Retinal pigment epithelial cell (primary cell): ENCODE data around the gene F2R.
"Not testable (repeated sequence)": the region's sequence is repeated elsewhere in the genome, so short reads cannot be mapped to it uniquely, and the experiment has no call there.

Source experiments
- DNase-seq: peaks from one replicate; pipeline ENCODE4 v3.0.0-alpha.2; 2010; ENCODE audit warnings: low read depth
- H3K4me3 ChIP-seq: 2 replicates; pipeline ENCODE4 v1.5.1; 2011; ENCODE audit warnings: mild to moderate bottlenecking, low read length, control low read depth, moderate library complexity
- TF ChIP-seq, protein P1 (sequence below): conservative IDR thresholded peaks from 2 replicates; pipeline ENCODE4 v1.5.1; 2011; ENCODE audit warnings: low read depth, low read length, control low read depth, inconsistent platforms

The F2R gene

DNA sequence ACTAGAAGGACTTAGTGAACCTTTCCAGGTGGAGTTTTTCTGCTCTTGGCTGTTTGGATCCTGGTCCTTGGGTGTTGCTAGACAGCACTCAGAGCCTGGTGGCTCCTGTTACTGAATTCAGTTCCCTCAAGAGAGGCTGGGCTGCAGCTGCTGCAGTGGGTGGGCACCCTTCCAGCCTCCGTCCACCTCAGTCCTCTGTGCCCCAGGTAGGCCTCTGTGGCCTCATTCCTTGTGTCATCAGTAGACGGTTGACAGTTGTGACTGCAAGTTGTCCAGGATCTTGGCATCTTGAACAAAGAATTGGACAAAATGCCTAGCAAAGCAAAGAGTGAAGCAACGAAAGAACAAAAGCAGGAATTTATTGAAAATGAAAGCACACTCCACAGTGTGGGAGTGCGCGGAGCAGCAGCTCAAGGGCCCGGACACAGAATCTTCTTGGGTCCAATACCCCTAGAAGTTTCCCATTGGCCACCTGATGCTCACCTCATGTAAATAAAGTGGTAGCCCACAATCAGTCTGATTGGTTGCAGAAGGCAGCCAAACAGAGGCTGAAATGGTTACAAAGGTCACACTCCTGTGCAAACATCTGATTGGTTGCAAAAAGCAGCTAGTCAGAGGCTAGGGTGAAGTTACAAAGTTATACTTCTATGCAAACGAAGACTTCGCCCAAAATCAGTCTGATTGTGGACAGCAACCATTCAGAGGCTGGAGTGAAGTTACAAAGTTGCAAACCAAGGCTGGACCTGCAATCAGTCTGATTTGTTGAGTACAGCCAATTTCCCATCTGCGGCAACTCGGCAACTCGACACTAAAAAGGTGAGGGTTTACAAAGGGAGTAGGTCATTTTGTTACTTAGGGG, 40.1 kb downstream of the F2R start:
- DNase-seq: no peak
- H3K4me3 ChIP-seq: no peak overlapping the region
- TF ChIP-seq, protein P1, sequence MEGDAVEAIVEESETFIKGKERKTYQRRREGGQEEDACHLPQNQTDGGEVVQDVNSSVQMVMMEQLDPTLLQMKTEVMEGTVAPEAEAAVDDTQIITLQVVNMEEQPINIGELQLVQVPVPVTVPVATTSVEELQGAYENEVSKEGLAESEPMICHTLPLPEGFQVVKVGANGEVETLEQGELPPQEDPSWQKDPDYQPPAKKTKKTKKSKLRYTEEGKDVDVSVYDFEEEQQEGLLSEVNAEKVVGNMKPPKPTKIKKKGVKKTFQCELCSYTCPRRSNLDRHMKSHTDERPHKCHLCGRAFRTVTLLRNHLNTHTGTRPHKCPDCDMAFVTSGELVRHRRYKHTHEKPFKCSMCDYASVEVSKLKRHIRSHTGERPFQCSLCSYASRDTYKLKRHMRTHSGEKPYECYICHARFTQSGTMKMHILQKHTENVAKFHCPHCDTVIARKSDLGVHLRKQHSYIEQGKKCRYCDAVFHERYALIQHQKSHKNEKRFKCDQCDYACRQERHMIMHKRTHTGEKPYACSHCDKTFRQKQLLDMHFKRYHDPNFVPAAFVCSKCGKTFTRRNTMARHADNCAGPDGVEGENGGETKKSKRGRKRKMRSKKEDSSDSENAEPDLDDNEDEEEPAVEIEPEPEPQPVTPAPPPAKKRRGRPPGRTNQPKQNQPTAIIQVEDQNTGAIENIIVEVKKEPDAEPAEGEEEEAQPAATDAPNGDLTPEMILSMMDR: no peak

DNA sequence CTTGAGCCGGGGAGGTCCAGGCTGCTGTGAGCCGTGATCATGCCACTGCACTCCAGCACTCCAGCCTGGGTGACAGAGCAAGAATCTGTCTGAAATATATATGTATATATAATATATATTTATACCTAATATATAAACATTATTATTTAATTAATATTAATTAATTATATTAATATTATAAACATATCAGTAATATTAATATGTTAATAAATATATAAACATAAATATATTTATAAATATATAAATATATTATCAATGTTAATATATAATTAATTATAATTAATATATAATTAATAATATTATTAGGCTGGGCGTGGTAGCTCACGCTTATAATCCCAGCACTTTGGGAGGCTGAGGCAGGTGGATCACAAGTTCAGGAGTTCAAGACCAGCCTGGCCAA, 41.1 kb downstream of the F2R start:
- TF ChIP-seq, protein P1: no peak
- no peak overlapping the region for H3K4me3 ChIP-seq
- no peak for DNase-seq

DNA sequence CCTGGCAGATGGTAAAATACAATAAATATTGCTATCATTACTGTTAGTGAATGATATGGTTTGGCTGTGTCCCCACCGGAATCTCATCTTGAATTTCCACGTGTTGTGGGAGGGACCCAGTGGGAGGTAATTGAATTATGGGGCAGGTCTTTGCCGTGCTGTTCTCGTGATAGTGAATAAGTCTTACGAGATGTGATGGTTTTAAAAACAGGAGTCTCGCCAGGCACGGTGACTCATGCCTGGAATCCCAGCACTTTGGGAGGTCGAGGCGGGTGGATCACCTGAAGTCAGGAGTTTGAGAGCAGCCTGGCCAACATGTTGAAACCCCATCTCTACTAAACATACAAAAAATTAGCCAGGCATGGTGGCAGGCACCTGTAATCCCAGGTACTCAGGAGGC, 45.2 kb downstream of the F2R start:
- H3K4me3 ChIP-seq, DNase-seq: not testable (repeated sequence)

DNA sequence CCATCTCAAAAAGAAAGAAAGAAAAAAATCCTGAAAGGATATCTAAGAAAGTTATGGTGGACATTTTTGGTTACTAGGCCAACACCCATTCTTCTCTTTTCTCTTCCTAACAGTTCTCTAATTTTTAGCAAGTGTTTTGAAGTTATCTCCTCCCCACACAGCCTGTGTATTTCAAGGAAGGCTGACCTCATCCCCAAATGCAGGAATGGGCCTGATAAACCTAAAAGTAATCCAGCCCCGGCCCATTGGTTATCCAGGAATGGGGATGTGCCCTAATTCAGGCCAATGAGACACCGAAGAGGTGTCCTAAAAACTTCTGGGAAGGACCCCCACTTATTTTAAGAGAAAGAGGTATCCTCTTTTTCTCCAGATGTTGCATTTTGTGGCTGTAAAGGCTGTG, 46.6 kb downstream of the F2R start:
- H3K4me3 ChIP-seq: no peak overlapping the region

DNA sequence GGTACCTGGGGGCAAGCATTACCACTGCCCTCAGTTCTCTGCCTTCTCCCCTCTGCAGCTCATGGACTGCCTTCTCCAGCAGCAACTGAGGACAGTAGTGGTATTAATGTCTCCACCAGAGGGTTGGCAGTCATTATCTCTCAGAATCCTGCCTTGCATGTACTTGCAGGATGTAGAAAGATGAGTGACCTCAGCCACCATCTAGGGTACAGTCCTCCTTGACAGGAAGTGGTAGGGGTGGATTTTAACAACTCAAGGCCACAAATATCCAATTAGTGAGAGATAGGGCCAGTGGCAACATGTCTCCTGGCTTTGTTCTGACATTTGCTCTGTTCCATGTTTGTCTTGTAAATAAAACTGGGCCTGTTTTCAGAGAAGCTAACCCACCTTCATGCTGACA, 47.2 kb downstream of the F2R start:
- H3K4me3 ChIP-seq: no peak overlapping the region
- DNase-seq: no peak
- TF ChIP-seq, protein P1: no peak

More for the DNA sequence above, 46.6 kb downstream of the F2R start:
- TF ChIP-seq, protein P1: no peak
- no peak for DNase-seq

DNA sequence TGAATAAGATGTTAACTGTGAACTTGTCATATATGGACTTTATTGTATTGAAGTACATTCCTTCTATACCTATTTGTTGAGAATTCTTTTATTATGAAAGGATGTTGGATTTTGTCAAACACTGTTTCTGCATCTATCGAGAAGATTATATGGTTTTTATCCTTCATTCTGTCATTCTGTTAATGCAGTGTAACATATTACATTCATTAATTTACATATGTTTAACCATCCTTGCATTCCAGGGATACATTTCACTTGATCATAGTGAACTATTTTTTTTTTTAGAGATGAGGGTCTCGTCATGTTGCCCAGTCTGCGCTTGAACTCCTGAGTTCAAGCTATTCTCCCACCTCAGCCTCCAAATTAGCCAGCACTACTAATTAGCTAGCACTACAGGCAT, 48.4 kb downstream of the F2R start:
- TF ChIP-seq, protein P1: no peak
- DNase-seq: no peak
- no peak overlapping the region for H3K4me3 ChIP-seq

DNA sequence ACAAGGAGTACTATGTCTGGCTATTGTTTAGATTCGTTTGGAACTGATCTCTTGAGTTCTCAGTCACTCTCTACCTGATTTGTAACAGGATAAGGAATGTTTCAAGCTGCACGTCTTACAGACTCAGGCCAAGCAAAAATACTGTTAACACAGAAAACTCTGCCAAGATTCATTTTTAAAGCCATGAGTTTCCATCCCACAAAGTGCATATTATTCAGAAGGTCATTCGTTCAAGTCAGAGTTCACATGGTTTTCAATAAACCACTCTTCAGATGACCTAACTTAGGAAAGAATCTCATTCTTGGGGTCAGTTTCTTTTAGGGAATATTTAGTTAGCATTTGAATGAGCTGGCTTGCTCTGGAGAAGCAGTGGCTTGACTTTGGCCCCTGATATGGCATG, 49.3 kb downstream of the F2R start:
- no peak overlapping the region for H3K4me3 ChIP-seq
- DNase-seq: peak; percentile 29
- TF ChIP-seq, protein P1: no peak
